ENCODE results near the gene PLXDC2. TPM values are rescaled to one million over a fixed set of nuclear protein-coding genes. Genes with fewer than 3 reads are reported as not detected.
A peak's percentile ranks its signal among the peaks of the same experiment; 100 is the strongest.

PLXDC2 gene
- total and polyA plus RNA-seq, 2 donors (not counting 1 experiment from before 2014, with no cell fraction given) = 4.2 to 5.1 TPM

DNA sequence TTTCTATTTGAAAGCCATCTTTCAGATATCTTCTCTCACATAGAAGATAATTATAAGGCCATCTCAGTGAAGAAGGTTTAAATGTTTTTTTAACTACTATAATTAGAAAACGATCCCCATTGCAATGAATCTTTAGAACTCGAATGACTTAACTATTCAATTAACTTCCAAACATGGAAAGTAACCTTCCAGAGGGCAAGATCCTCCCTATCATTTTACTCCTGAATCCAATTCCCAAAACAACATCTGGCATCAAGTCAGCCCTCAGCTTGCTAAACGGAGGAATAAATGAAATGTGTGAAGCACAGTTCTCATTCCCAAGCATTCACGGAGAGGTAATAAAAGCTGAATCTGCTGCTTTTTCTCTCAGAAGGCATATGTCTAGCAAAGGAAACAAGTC lies 293.4 kb downstream of the PLXDC2 start:
- no peaks in the 10 kb centered on the region for H3K4me1 ChIP-seq (ENCODE audit: control insufficient read depth, extremely low read depth, insufficient read depth, low read length)
- H3K9ac ChIP-seq (ENCODE audit: insufficient read depth, low read length) = no peak overlapping the region

DNA sequence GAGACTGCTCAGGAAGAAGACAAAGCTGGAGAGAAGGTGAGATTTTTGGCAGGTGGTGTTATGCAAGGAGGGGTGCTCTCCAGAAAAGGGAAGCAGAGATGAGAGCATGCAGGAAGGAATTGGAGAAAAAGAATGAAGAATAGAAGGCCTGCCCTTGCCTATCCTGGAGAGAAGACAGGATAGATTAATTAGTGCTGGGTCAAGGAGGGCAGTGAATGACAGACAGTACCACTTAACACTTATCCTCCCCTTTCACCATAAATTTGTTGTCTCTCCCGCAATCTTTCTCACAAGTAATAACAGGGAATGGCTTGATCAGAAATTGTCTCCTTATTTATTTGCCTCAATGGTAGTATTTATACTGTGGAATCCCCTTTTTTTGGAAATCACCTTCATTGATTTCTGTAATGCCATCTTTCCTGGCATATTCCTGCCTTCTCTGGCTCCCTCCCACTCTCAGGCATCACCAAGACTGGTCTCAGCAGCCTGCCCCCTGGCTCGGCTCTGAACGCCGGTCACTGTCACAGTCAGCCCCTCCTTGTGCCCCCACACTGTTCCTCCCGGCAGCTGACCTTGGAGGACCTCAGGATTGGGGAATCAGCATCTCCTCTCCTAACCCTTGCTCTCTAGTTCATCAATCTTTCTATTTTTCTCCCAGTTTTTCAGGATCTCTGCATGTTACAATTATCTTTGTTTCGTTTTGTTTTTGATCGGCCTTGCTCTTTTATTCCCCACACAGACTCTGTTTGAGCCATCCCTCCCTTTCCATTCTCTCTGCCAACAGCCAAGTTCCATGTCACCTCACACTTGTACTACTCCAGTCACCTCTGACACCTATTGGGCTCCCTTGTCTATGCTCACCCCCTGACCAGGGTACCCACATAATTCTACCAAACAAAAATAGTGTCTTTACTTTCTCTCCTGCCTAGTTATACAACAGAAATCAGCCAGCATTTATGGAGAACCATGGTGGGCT lies 294.2 kb downstream of the PLXDC2 start:
- Histone ChIP-seq H3K4me3 (replicated peaks in 1 of 4; ENCODE audit: control extremely low read depth in 1 of 4, insufficient read depth in 1 of 4, low read depth in 3 of 4, low read length in 4 of 4) (peak overlapping the region; percentile 9 to 57 (median 28)), H3K36me3 (ENCODE audit: control insufficient read depth, insufficient read depth, low read length) (no peaks in the 10 kb centered on the region), H3K4me1 (ENCODE audit: control insufficient read depth, extremely low read depth, insufficient read depth, low read length) (no peaks in the 10 kb centered on the region), H3K27ac (ENCODE audit: insufficient read depth, low read length) (peak overlapping the region; percentile 10), H3K79me2 (ENCODE audit: control insufficient read depth, insufficient read depth, low read length) (no peaks in the 10 kb centered on the region), H3K9me3 (ENCODE audit: control insufficient read depth, insufficient read depth, low read depth, low read length) (no peaks in the 10 kb centered on the region), H3K9ac (ENCODE audit: insufficient read depth, low read length) (peak overlapping the region; percentile 50), H3K27me3 (ENCODE audit: control insufficient read depth, insufficient read depth, low read length) (no peaks in the 10 kb centered on the region), H2AFZ (ENCODE audit: low read length) (peak overlapping the region; percentile 90), H4K20me1 (ENCODE audit: control insufficient read depth, extremely low read depth, insufficient read depth, low read length) (no peaks in the 10 kb centered on the region), H3K4me2 (ENCODE audit: extremely low read depth, insufficient read depth, low read length) (peak overlapping the region; percentile 82)
- DNase-seq (ENCODE audit: low read depth in 2 of 2) = no peak
- TF ChIP-seq CTCF (conservative IDR thresholded peaks at IDR 0.05 in 1 of 2, IDR thresholded peaks at IDR 0.05 in 1 of 2; ENCODE audit: low read depth in 1 of 2, low read length in 2 of 2) (no peak), EZH2 (IDR thresholded peaks at IDR 0.05; ENCODE audit: low read length, missing control alignments) (no peak)

More for the DNA sequence above, 293.4 kb downstream of the PLXDC2 start:
- no peaks in the 10 kb centered on the region for H3K9me3 ChIP-seq (ENCODE audit: control insufficient read depth, insufficient read depth, low read depth, low read length)
- H4K20me1 ChIP-seq (ENCODE audit: control insufficient read depth, extremely low read depth, insufficient read depth, low read length) = no peaks in the 10 kb centered on the region
- no peak for DNase-seq (ENCODE audit: low read depth in 2 of 2)
- H3K4me2 ChIP-seq (ENCODE audit: extremely low read depth, insufficient read depth, low read length) = no peak overlapping the region
- no peak overlapping the region for H3K27ac ChIP-seq (ENCODE audit: insufficient read depth, low read length)
- H3K36me3 ChIP-seq (ENCODE audit: control insufficient read depth, insufficient read depth, low read length) = no peaks in the 10 kb centered on the region
- TF ChIP-seq CTCF (conservative IDR thresholded peaks at IDR 0.05 in 1 of 2, IDR thresholded peaks at IDR 0.05 in 1 of 2; ENCODE audit: low read depth in 1 of 2, low read length in 2 of 2) (no peak), EZH2 (IDR thresholded peaks at IDR 0.05; ENCODE audit: low read length, missing control alignments) (no peak)
- no peaks in the 10 kb centered on the region for H3K79me2 ChIP-seq (ENCODE audit: control insufficient read depth, insufficient read depth, low read length)
- H3K27me3 ChIP-seq (ENCODE audit: control insufficient read depth, insufficient read depth, low read length) = no peaks in the 10 kb centered on the region
- no peak overlapping the region for H2AFZ ChIP-seq (ENCODE audit: low read length)
- no peak overlapping the region for H3K4me3 ChIP-seq (replicated peaks in 1 of 4; ENCODE audit: control extremely low read depth in 1 of 4, insufficient read depth in 1 of 4, low read depth in 3 of 4, low read length in 4 of 4)

DNA sequence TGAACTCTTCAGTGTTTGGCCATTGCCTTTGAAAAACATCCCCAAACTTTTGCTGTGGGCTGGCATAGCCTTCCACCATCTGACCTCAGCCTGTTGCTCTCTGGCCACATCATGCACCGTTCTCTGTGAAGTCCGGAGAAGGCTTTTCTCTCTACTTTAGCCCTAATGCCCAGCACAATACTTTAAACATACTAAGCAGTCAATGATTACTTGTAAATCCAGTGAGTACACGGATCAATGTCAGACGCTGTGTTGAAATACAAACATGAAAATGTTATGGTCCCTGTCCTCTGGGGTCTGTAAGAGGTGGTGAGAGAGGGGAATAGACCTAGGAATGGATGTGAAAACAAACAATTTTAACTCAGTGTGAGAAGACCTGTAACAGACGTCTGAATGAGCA lies 297.9 kb downstream of the PLXDC2 start:
- no peak overlapping the region for H3K4me2 ChIP-seq (ENCODE audit: extremely low read depth, insufficient read depth, low read length)
- H3K36me3 ChIP-seq (ENCODE audit: control insufficient read depth, insufficient read depth, low read length) = no peaks in the 10 kb centered on the region
- H2AFZ ChIP-seq (ENCODE audit: low read length) = no peak overlapping the region
- no peaks in the 10 kb centered on the region for H3K4me1 ChIP-seq (ENCODE audit: control insufficient read depth, extremely low read depth, insufficient read depth, low read length)
- H3K9ac ChIP-seq (ENCODE audit: insufficient read depth, low read length) = no peak overlapping the region
- no peak for DNase-seq (ENCODE audit: low read depth in 2 of 2)
- TF ChIP-seq CTCF (conservative IDR thresholded peaks at IDR 0.05 in 1 of 2, IDR thresholded peaks at IDR 0.05 in 1 of 2; ENCODE audit: low read depth in 1 of 2, low read length in 2 of 2) (no peak), EZH2 (IDR thresholded peaks at IDR 0.05; ENCODE audit: low read length, missing control alignments) (no peak)
- H4K20me1 ChIP-seq (ENCODE audit: control insufficient read depth, extremely low read depth, insufficient read depth, low read length) = no peaks in the 10 kb centered on the region
- no peaks in the 10 kb centered on the region for H3K9me3 ChIP-seq (ENCODE audit: control insufficient read depth, insufficient read depth, low read depth, low read length)
- no peak overlapping the region for H3K27ac ChIP-seq (ENCODE audit: insufficient read depth, low read length)
- no peaks in the 10 kb centered on the region for H3K27me3 ChIP-seq (ENCODE audit: control insufficient read depth, insufficient read depth, low read length)
- H3K79me2 ChIP-seq (ENCODE audit: control insufficient read depth, insufficient read depth, low read length) = no peaks in the 10 kb centered on the region
- no peak overlapping the region for H3K4me3 ChIP-seq (replicated peaks in 1 of 4; ENCODE audit: control extremely low read depth in 1 of 4, insufficient read depth in 1 of 4, low read depth in 3 of 4, low read length in 4 of 4)
